ENCODE measurements around the gene PRICKLE4. TPM values are rescaled to one million over a fixed set of nuclear protein-coding genes. Genes with fewer than 3 reads are reported as not detected.

The PRICKLE4 gene
- total RNA-seq, 1 experiment from 2014 or later, result 1.6 TPM

GRCh38 chr6:41798901-41799558, 18.4 kb downstream of the PRICKLE4 start:
- H3K36me3 ChIP-seq (ENCODE audit: control insufficient read depth, insufficient read depth, low read length), result no peaks in the 10 kb centered on the region
- DNase-seq (ENCODE audit: low read depth, low spot score), result no peak
- no peak for ATAC-seq
- in situ Hi-C loops (cut with HindIII; ENCODE audit: low pct_unique_long_range_greater_than_20kb, low sequenced_read_pairs) (no loop called here), intact Hi-C loops (cut with micrococcal nuclease; ENCODE audit: unreplicated experiment) (no loop called here)
- ChIA-PET CTCF (no interaction called here), POLR2A (no interaction called here)
- no TSS peak for BruUV-seq (replicated peaks)
- H3K27ac ChIP-seq (ENCODE audit: low read length), result no peak overlapping the region
- no peak overlapping the region for H3K4me3 ChIP-seq (ENCODE audit: low read depth in 2 of 2, low read length in 2 of 2)
- H3K27me3 ChIP-seq (ENCODE audit: control insufficient read depth, insufficient read depth, low read length), result no peaks in the 10 kb centered on the region
- TF ChIP-seq POLR2AphosphoS5 (IDR thresholded peaks at IDR 0.05; ENCODE audit: low read depth, low read length), result no peak
- TF ChIP-seq, protein P1, sequence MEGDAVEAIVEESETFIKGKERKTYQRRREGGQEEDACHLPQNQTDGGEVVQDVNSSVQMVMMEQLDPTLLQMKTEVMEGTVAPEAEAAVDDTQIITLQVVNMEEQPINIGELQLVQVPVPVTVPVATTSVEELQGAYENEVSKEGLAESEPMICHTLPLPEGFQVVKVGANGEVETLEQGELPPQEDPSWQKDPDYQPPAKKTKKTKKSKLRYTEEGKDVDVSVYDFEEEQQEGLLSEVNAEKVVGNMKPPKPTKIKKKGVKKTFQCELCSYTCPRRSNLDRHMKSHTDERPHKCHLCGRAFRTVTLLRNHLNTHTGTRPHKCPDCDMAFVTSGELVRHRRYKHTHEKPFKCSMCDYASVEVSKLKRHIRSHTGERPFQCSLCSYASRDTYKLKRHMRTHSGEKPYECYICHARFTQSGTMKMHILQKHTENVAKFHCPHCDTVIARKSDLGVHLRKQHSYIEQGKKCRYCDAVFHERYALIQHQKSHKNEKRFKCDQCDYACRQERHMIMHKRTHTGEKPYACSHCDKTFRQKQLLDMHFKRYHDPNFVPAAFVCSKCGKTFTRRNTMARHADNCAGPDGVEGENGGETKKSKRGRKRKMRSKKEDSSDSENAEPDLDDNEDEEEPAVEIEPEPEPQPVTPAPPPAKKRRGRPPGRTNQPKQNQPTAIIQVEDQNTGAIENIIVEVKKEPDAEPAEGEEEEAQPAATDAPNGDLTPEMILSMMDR (IDR thresholded peaks at IDR 0.05), result no peak
- no peak for TF ChIP-seq SIN3A (IDR thresholded peaks at IDR 0.05; ENCODE audit: borderline replicate concordance, insufficient read depth, low read depth, low read length)
- TF ChIP-seq TCF7L2 (IDR thresholded peaks at IDR 0.05; ENCODE audit: low read depth, low read length), result no peak
- TF ChIP-seq, protein P2, sequence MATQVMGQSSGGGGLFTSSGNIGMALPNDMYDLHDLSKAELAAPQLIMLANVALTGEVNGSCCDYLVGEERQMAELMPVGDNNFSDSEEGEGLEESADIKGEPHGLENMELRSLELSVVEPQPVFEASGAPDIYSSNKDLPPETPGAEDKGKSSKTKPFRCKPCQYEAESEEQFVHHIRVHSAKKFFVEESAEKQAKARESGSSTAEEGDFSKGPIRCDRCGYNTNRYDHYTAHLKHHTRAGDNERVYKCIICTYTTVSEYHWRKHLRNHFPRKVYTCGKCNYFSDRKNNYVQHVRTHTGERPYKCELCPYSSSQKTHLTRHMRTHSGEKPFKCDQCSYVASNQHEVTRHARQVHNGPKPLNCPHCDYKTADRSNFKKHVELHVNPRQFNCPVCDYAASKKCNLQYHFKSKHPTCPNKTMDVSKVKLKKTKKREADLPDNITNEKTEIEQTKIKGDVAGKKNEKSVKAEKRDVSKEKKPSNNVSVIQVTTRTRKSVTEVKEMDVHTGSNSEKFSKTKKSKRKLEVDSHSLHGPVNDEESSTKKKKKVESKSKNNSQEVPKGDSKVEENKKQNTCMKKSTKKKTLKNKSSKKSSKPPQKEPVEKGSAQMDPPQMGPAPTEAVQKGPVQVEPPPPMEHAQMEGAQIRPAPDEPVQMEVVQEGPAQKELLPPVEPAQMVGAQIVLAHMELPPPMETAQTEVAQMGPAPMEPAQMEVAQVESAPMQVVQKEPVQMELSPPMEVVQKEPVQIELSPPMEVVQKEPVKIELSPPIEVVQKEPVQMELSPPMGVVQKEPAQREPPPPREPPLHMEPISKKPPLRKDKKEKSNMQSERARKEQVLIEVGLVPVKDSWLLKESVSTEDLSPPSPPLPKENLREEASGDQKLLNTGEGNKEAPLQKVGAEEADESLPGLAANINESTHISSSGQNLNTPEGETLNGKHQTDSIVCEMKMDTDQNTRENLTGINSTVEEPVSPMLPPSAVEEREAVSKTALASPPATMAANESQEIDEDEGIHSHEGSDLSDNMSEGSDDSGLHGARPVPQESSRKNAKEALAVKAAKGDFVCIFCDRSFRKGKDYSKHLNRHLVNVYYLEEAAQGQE (IDR thresholded peaks at IDR 0.05; ENCODE audit: insufficient read depth in 1 of 2, low read depth in 2 of 2, low read length in 1 of 2), result no peak
- H3K4me1 ChIP-seq (ENCODE audit: control insufficient read depth, insufficient read depth, low read length), result no peaks in the 10 kb centered on the region
- no peaks in the 10 kb centered on the region for H3K9me3 ChIP-seq (ENCODE audit: control insufficient read depth, insufficient read depth, low read depth, low read length)

DNA sequence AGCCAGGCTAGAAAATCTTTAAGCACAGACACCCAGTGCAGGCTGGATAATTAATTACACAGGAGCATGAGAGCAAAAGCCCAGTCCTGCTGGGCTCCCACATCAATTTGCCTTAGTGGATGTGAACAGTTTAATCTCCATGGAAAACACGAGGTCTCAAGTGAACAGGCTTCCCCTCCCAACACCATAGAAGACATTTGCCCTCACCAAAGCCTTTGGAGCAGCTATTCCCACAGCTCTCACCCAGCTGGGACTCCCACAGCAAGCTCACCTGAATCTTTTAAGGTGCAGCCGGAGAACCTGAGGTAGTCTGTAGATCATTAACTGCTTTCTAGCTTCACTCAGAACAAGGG, 19.0 kb downstream of the PRICKLE4 start:
- TF ChIP-seq TCF7L2 (IDR thresholded peaks at IDR 0.05; ENCODE audit: low read depth, low read length), result no peak
- no peak for TF ChIP-seq POLR2AphosphoS5 (IDR thresholded peaks at IDR 0.05; ENCODE audit: low read depth, low read length)
- in situ Hi-C loops (cut with HindIII; ENCODE audit: low pct_unique_long_range_greater_than_20kb, low sequenced_read_pairs), result no loop called here
- ATAC-seq, result no peak
- POLR2A ChIA-PET, result interaction anchor here (0.6 kb wide), 2 partner anchors 10 to 95 kb away, joined by 3 to 6 read pairs; no protein-coding TSS in a partner anchor
- Histone ChIP-seq H3K4me3 (ENCODE audit: low read depth in 2 of 2, low read length in 2 of 2) (no peak overlapping the region), H3K36me3 (ENCODE audit: control insufficient read depth, insufficient read depth, low read length) (no peaks in the 10 kb centered on the region), H3K27me3 (ENCODE audit: control insufficient read depth, insufficient read depth, low read length) (no peaks in the 10 kb centered on the region), H3K27ac (ENCODE audit: low read length) (no peak overlapping the region), H3K9me3 (ENCODE audit: control insufficient read depth, insufficient read depth, low read depth, low read length) (no peaks in the 10 kb centered on the region), H3K4me1 (ENCODE audit: control insufficient read depth, insufficient read depth, low read length) (no peaks in the 10 kb centered on the region)
- DNase-seq (ENCODE audit: low read depth, low spot score), result no peak
- intact Hi-C loops (cut with micrococcal nuclease; ENCODE audit: unreplicated experiment), result no loop called here
- CTCF ChIA-PET, result no interaction called here
- BruUV-seq (replicated peaks), result no TSS peak

GRCh38 chr6:41801380-41801779, 20.8 kb downstream of the PRICKLE4 start:
- intact Hi-C loops (cut with micrococcal nuclease; ENCODE audit: unreplicated experiment), result loop anchor here (5.0 kb wide), 1 partner anchor 231 kb away; no protein-coding TSS in a partner anchor
- H3K36me3 ChIP-seq (ENCODE audit: control insufficient read depth, insufficient read depth, low read length), result no peaks in the 10 kb centered on the region
- H3K4me1 ChIP-seq (ENCODE audit: control insufficient read depth, insufficient read depth, low read length), result no peaks in the 10 kb centered on the region
- POLR2A ChIA-PET, result no interaction called here
- H3K27me3 ChIP-seq (ENCODE audit: control insufficient read depth, insufficient read depth, low read length), result no peaks in the 10 kb centered on the region
- peak; percentile 73; the same call in 1 of the 2 replicates for ATAC-seq
- CTCF ChIA-PET, result interaction anchor here (0.6 to 1.2 kb wide), 5 partner anchors 120 to 256 kb away, joined by 3 to 10 read pairs (median 5); partner anchors contain the start of genes BYSL and MED20
- DNase-seq (ENCODE audit: low read depth, low spot score), result no peak
- no peak overlapping the region for H3K27ac ChIP-seq (ENCODE audit: low read length)
- H3K9me3 ChIP-seq (ENCODE audit: control insufficient read depth, insufficient read depth, low read depth, low read length), result no peaks in the 10 kb centered on the region
- in situ Hi-C loops (cut with HindIII; ENCODE audit: low pct_unique_long_range_greater_than_20kb, low sequenced_read_pairs), result no loop called here
- no peak overlapping the region for H3K4me3 ChIP-seq (ENCODE audit: low read depth in 2 of 2, low read length in 2 of 2)
- no TSS peak for BruUV-seq (replicated peaks)
- TF ChIP-seq POLR2AphosphoS5 (IDR thresholded peaks at IDR 0.05; ENCODE audit: low read depth, low read length), result no peak
- TF ChIP-seq, protein P1 (IDR thresholded peaks at IDR 0.05), result no peak; the same call in 1 of the 2 replicates
- TF ChIP-seq SIN3A (IDR thresholded peaks at IDR 0.05; ENCODE audit: borderline replicate concordance, insufficient read depth, low read depth, low read length), result no peak
- TF ChIP-seq TCF7L2 (IDR thresholded peaks at IDR 0.05; ENCODE audit: low read depth, low read length), result no peak
- TF ChIP-seq, protein P2 (IDR thresholded peaks at IDR 0.05; ENCODE audit: insufficient read depth in 1 of 2, low read depth in 2 of 2, low read length in 1 of 2), result no peak

Measured in Panc1 (cell line).